NCI-H1694 (cell line): ENCODE data around the gene FUT2.
A peak's percentile ranks its signal among the peaks of the same experiment; 100 is the strongest.

Experiments used
- DNase-seq: peaks from one replicate; lab custom pipeline; 2025; lab: John Stamatoyannopoulos, UW

Gene FUT2

GRCh38 chr19:48751845-48752495 lies 56.2 kb downstream of the FUT2 start:
- no peak for DNase-seq

GRCh38 chr19:48752496-48753365 lies 57.0 kb downstream of the FUT2 start, which contains the start of gene FUT1:
Gene FUT1 (minus strand): TSS chr19:48752641. CDS start chr19:48751281, 1,360 bp downstream.
- DNase-seq = peak; percentile 22

- no peak for DNase-seq
Measured at GRCh38 chr19:48755084-48755641, 59.4 kb downstream of the FUT2 start, which contains the start of gene FGF21. Gene FGF21 (plus strand): TSS chr19:48755524. CDS start chr19:48756237, 713 bp downstream.
